ENCODE results near the gene NTHL1. TPM values are rescaled to one million over a fixed set of nuclear protein-coding genes. Genes with fewer than 3 reads are reported as not detected.

The NTHL1 gene
- total RNA-seq, 1 experiment from 2014 or later: 148 TPM

DNA sequence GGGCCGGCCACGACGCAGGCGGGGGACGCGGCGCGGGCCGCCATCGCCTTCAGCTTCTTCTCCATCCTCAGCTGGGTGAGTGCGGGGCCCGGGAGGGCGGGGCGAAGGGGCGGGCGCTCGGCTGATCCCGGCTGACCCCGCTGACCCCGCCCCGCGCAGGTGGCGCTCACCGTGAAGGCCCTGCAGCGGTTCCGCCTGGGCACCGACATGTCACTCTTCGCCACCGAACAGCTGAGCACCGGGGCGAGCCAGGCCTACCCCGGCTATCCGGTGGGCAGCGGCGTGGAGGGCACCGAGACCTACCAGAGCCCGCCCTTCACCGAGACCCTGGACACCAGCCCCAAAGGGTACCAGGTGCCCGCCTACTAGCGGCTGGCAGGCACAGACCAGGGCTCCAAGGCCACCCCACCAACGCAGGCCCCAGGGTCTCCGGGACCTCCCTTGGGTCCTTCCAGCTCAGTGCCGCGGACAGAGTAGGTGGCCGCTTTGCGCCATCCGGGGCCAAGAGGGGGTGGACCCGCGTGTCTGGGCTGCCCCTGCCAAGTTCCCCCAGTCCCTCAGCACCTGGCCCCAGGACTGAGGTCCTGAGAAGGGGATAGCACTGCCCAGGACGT is 54.8 kb downstream of the NTHL1 start:
- DNase-seq (ENCODE audit: low read depth): no peak
- in situ Hi-C loops (cut with HindIII; ENCODE audit: low pct_unique_long_range_greater_than_20kb, low sequenced_read_pairs): no loop called here

DNA sequence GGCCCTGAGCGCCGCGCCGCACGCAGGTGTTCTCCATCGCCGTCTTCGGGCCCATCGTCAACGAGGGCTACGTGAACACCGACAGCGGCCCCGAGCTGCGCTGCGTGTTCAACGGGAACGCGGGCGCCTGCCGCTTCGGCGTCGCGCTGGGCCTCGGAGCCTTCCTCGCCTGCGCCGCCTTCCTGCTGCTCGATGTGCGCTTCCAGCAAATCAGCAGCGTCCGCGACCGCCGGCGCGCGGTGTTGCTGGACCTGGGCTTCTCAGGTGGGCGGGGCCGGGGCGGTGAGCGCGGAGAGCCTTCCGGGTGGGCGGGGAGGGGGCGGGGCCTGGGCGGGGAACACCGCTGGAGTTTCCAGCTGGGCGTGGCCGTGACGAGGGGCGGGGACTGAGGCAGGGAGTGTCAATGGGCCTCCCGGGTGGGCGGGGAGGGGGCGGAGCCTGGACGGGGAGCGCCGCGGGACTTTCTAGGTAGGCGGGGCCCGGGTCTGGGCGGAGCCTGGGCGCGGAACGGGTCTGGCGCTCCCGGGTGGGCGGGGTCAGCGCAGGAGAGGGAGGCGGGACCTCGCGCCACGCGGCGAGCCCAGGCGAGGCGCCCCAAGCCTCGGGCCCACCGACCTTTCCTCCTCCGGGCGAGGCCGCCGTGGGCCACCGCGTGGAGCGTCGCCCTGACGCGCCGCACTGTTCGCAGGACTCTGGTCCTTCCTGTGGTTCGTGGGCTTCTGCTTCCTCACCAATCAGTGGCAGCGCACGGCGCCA is 55.5 kb downstream of the NTHL1 start:
- DNase-seq (ENCODE audit: low read depth): peak; percentile 78
- in situ Hi-C loops (cut with HindIII; ENCODE audit: low pct_unique_long_range_greater_than_20kb, low sequenced_read_pairs): no loop called here

DNA sequence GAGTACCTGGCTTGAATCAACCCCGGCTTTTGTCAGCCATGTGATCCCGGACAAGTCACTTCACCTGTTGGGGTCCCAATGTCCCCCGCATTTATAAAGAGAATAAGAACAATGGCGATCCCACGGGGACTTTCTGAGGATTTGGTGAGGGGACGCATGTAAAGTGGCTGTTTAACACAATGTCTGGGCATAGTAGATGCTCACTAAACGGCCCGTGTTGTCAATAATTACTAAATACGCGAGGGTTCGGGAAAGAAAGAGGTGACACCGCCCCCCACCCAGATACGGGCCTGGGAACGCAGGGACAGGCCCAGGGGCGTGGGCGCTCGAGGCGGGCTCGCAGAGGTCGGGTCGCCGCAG is 56.1 kb downstream of the NTHL1 start:
- no peak for DNase-seq (ENCODE audit: low read depth)
- in situ Hi-C loops (cut with HindIII; ENCODE audit: low pct_unique_long_range_greater_than_20kb, low sequenced_read_pairs): no loop called here

DNA sequence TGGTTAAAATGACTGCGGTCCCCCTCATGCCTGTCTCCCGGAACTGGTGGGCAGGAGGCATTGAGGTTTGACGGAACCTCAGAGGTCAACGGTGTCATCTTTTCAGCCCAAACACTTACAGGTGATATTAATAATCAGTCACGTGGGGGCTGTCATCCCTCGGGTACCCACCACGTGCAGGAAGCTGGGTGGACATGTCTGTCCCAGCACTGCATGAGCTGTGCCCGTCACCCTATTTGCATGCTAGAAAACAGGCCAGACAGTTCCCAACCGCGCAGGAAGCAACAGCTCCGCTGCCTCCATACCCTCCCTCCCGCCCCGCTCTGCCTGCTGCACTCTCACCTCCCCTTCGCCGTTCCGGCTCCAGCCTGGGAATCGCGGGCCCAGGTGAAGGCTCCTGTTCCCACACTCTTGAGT is 56.5 kb downstream of the NTHL1 start:
- in situ Hi-C loops (cut with HindIII; ENCODE audit: low pct_unique_long_range_greater_than_20kb, low sequenced_read_pairs): no loop called here
- no peak for DNase-seq (ENCODE audit: low read depth)

DNA sequence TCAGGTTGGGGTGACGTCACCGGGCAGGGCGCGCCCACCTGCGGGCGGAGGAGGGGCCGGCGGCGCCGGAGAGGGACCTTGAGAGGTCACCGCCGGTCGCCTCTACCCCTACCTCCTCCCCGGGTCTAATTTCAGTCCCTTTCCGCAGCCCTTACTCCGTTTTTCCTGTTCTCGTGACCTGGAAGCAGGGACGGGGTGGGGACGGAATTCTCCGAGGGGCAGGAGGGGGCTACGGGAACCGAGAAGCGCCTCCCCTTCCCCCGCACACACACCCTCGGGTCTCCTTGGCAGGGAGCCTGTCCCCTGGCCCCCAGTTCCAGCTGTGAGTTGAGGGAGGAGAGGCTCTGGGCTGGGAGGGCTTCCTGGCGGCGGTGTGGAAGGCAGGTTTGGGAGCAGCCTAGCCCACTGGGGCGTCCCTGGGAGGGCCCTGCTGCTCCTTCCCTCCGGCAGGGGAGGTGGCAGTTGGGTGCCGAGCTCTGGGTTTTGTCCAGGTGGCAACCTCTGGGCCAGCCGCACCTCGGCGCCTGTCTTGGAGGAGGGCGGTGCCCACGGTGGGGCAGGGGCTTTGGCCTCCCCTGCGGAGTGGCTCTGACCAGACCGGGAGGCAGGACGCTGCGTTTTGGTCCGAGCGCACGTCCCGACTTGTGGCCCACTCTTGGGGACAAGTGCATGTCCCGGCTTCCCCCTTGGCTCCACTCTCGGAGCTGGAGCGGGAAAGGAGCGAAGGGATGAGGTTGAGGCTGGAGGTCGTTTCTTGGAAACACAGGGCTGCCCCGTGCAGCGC is 57.1 kb downstream of the NTHL1 start:
- DNase-seq (ENCODE audit: low read depth): peak; percentile 45
- in situ Hi-C loops (cut with HindIII; ENCODE audit: low pct_unique_long_range_greater_than_20kb, low sequenced_read_pairs): no loop called here

DNA sequence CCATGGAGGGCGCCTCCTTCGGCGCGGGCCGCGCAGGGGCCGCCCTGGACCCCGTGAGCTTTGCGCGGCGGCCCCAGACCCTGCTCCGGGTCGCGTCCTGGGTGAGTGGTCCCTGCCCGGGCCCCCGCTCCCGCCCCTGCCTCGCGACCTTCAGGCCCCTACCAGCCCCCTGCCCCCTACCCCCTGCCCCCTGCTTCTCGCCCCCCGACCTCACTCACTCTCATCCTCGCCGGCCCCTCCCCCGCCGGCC is 57.6 kb downstream of the NTHL1 start:
- in situ Hi-C loops (cut with HindIII; ENCODE audit: low pct_unique_long_range_greater_than_20kb, low sequenced_read_pairs): no loop called here
- no peak for DNase-seq (ENCODE audit: low read depth)

Other genes with a start within 250 kb of the NTHL1 start
- 205 and 219 TPM in 2 replicates for gene HAGH, start 221.0 kb downstream of the NTHL1 start, total RNA-seq (2014; rRNA removed; shearing (Covaris generic); ENCODE audit: low replicate concordance)
- 120 and 169 TPM in 2 replicates for gene FAHD1, start 220.6 kb downstream of the NTHL1 start, total RNA-seq (2014; rRNA removed; shearing (Covaris generic); ENCODE audit: low replicate concordance)
- gene MEIOB, start 175.7 kb downstream of the NTHL1 start, total RNA-seq (2014; rRNA removed; shearing (Covaris generic); ENCODE audit: low replicate concordance): 41.4 and 49.6 TPM in 2 replicates
- not detected in 2 replicates for gene HS3ST6, start 129.4 kb downstream of the NTHL1 start, total RNA-seq (2014; rRNA removed; shearing (Covaris generic); ENCODE audit: low replicate concordance)
- 275 and 288 TPM in 2 replicates for gene MSRB1, start 104.6 kb downstream of the NTHL1 start, total RNA-seq (2014; rRNA removed; shearing (Covaris generic); ENCODE audit: low replicate concordance)
- not detected in 2 replicates for gene RPL3L, start 93.1 kb downstream of the NTHL1 start, total RNA-seq (2014; rRNA removed; shearing (Covaris generic); ENCODE audit: low replicate concordance)
- 527 and 683 TPM in 2 replicates for gene NDUFB10, start 88.3 kb downstream of the NTHL1 start, total RNA-seq (2014; rRNA removed; shearing (Covaris generic); ENCODE audit: low replicate concordance)
- 7,960 and 10,766 TPM in 2 replicates for gene RPS2, start 83.0 kb downstream of the NTHL1 start, total RNA-seq (2014; rRNA removed; shearing (Covaris generic); ENCODE audit: low replicate concordance)
- gene RNF151, start 81.0 kb downstream of the NTHL1 start, total RNA-seq (2014; rRNA removed; shearing (Covaris generic); ENCODE audit: low replicate concordance): not detected in 2 replicates
- gene TBL3, start 75.8 kb downstream of the NTHL1 start, total RNA-seq (2014; rRNA removed; shearing (Covaris generic); ENCODE audit: low replicate concordance): 128 and 160 TPM in 2 replicates
- 0.24 TPM in 1 of 2 replicates, not detected in the other for gene NOXO1, start 66.4 kb downstream of the NTHL1 start, total RNA-seq (2014; rRNA removed; shearing (Covaris generic); ENCODE audit: low replicate concordance)
- gene GFER, start 63.6 kb downstream of the NTHL1 start, total RNA-seq (2014; rRNA removed; shearing (Covaris generic); ENCODE audit: low replicate concordance): 55.9 and 56.8 TPM in 2 replicates
- 37.8 and 44.9 TPM in 2 replicates for gene SYNGR3, start 57.9 kb downstream of the NTHL1 start, total RNA-seq (2014; rRNA removed; shearing (Covaris generic); ENCODE audit: low replicate concordance)
- gene ZNF598, start 38.0 kb downstream of the NTHL1 start, total RNA-seq (2014; rRNA removed; shearing (Covaris generic); ENCODE audit: low replicate concordance): 45.0 and 89.3 TPM in 2 replicates
- gene NPW, start 28.0 kb downstream of the NTHL1 start, total RNA-seq (2014; rRNA removed; shearing (Covaris generic); ENCODE audit: low replicate concordance): not detected in 2 replicates
- 30.3 and 32.4 TPM in 2 replicates for gene NHERF2, start 20.9 kb downstream of the NTHL1 start, total RNA-seq (2014; rRNA removed; shearing (Covaris generic); ENCODE audit: low replicate concordance)
- 22.3 and 31.5 TPM in 2 replicates for gene TSC2, start 151 bp upstream of the NTHL1 start, total RNA-seq (2014; rRNA removed; shearing (Covaris generic); ENCODE audit: low replicate concordance)
- 37.4 and 84.9 TPM in 2 replicates for gene PKD1, start 88.1 kb upstream of the NTHL1 start, total RNA-seq (2014; rRNA removed; shearing (Covaris generic); ENCODE audit: low replicate concordance)
- gene RAB26, start 100.8 kb upstream of the NTHL1 start, total RNA-seq (2014; rRNA removed; shearing (Covaris generic); ENCODE audit: low replicate concordance): 8.9 and 9.5 TPM in 2 replicates
- 94.4 and 101 TPM in 2 replicates for gene TRAF7, start 107.9 kb upstream of the NTHL1 start, total RNA-seq (2014; rRNA removed; shearing (Covaris generic); ENCODE audit: low replicate concordance)
- 0.03 TPM in 1 of 2 replicates, not detected in the other for gene CASKIN1, start 148.8 kb upstream of the NTHL1 start, total RNA-seq (2014; rRNA removed; shearing (Covaris generic); ENCODE audit: low replicate concordance)
- 81.6 and 90.5 TPM in 2 replicates for gene MLST8, start 157.6 kb upstream of the NTHL1 start, total RNA-seq (2014; rRNA removed; shearing (Covaris generic); ENCODE audit: low replicate concordance)
- gene BRICD5, start 163.0 kb upstream of the NTHL1 start, total RNA-seq (2014; rRNA removed; shearing (Covaris generic); ENCODE audit: low replicate concordance): 0.12 and 1.1 TPM in 2 replicates
- 59.6 and 78.5 TPM in 2 replicates for gene PGP, start 167.0 kb upstream of the NTHL1 start, total RNA-seq (2014; rRNA removed; shearing (Covaris generic); ENCODE audit: low replicate concordance)
- 45.6 and 67.7 TPM in 2 replicates for gene E4F1, start 175.8 kb upstream of the NTHL1 start, total RNA-seq (2014; rRNA removed; shearing (Covaris generic); ENCODE audit: low replicate concordance)
- 0.98 TPM in 1 of 2 replicates, not detected in the other for gene DNASE1L2, start 188.6 kb upstream of the NTHL1 start, total RNA-seq (2014; rRNA removed; shearing (Covaris generic); ENCODE audit: low replicate concordance)
- 120 and 165 TPM in 2 replicates for gene ECI1, start 203.8 kb upstream of the NTHL1 start, total RNA-seq (2014; rRNA removed; shearing (Covaris generic); ENCODE audit: low replicate concordance)
- 151 and 155 TPM in 2 replicates for gene RNPS1, start 220.3 kb upstream of the NTHL1 start, total RNA-seq (2014; rRNA removed; shearing (Covaris generic); ENCODE audit: low replicate concordance)